Measurements from ENCODE around the gene FCAR.
A peak's percentile ranks its signal among the peaks of the same experiment; 100 is the strongest.
"Not testable (repeated sequence)": the region's sequence is repeated elsewhere in the genome, so short reads cannot be mapped to it uniquely, and the experiment has no call there.

The FCAR gene

GRCh38 chr19:54894106-54894505 lies 20.1 kb downstream of the FCAR start:
- peak overlapping the region; percentile 23 for H2AK5ac ChIP-seq (ENCODE audit: low read length)
- not testable (repeated sequence) for H3K14ac ChIP-seq (ENCODE audit: low read length); H4K12ac ChIP-seq (ENCODE audit: low read depth, low read length); H4K8ac ChIP-seq (ENCODE audit: low read depth, low read length); H3K4me1 ChIP-seq (ENCODE audit: control insufficient read depth in 1 of 2, insufficient read depth in 2 of 2, low read length in 2 of 2); H3K9ac ChIP-seq (ENCODE audit: low read length); H2AFZ ChIP-seq (ENCODE audit: insufficient read depth, low read length, poor library complexity); H3K79me2 ChIP-seq (ENCODE audit: control insufficient read depth, insufficient read depth, low read length, poor library complexity); H3K4ac ChIP-seq (ENCODE audit: low read depth, low read length); H3K4me3 ChIP-seq (ENCODE audit: low read depth, low read length); H3K23ac ChIP-seq (ENCODE audit: low read length); H3K9me3 ChIP-seq (ENCODE audit: insufficient read depth, low read depth, low read length); H3K27ac ChIP-seq (ENCODE audit: low read depth, low read length); H2BK12ac ChIP-seq (ENCODE audit: low read length); H3K27me3 ChIP-seq (ENCODE audit: insufficient read depth, low read length); H3K36me3 ChIP-seq (ENCODE audit: control insufficient read depth in 1 of 2, insufficient read depth in 2 of 2, low read length in 2 of 2); H3K79me1 ChIP-seq (ENCODE audit: low read length); H3K18ac ChIP-seq (ENCODE audit: low read length); H3K4me2 ChIP-seq (ENCODE audit: low read length); DNase-seq
- WGBS (ENCODE audit: extremely low coverage, insufficient coverage, insufficient read length), result no CpG with 5 or more reads among the region's 16 CpGs
- H4K91ac ChIP-seq (ENCODE audit: low read depth, low read length), result peak overlapping the region; percentile 25
- H2BK5ac ChIP-seq (ENCODE audit: low read depth, low read length, poor library complexity), result peak overlapping the region; percentile 5
- H2BK120ac ChIP-seq (ENCODE audit: insufficient read depth, low read length, poor library complexity), result peak overlapping the region; percentile 41

GRCh38 chr19:54896036-54896435 lies 22.0 kb downstream of the FCAR start:
- no peak overlapping the region for H3K4me2 ChIP-seq (ENCODE audit: low read length)
- H3K36me3 ChIP-seq (ENCODE audit: control insufficient read depth in 1 of 2, insufficient read depth in 2 of 2, low read length in 2 of 2), result no peaks in the 10 kb centered on the region
- H3K9me3 ChIP-seq (ENCODE audit: insufficient read depth, low read depth, low read length), result no peaks in the 10 kb centered on the region
- no peak overlapping the region for H3K23ac ChIP-seq (ENCODE audit: low read length)
- H3K27ac ChIP-seq (ENCODE audit: low read depth, low read length), result no peak overlapping the region
- H3K4me1 ChIP-seq (ENCODE audit: control insufficient read depth in 1 of 2, insufficient read depth in 2 of 2, low read length in 2 of 2), result peaks cover 0 to 6% of the 10 kb centered on the region in 2 experiments
- H4K8ac ChIP-seq (ENCODE audit: low read depth, low read length), result peak overlapping the region; percentile 38
- no CpG with 5 or more reads among the region's 2 CpGs for WGBS (ENCODE audit: extremely low coverage, insufficient coverage, insufficient read length)
- no peak overlapping the region for H3K18ac ChIP-seq (ENCODE audit: low read length)
- H3K4me3 ChIP-seq (ENCODE audit: low read depth, low read length), result no peak overlapping the region
- H2BK5ac ChIP-seq (ENCODE audit: low read depth, low read length, poor library complexity), result no peak overlapping the region
- no peak overlapping the region for H3K14ac ChIP-seq (ENCODE audit: low read length)
- no peak overlapping the region for H2AFZ ChIP-seq (ENCODE audit: insufficient read depth, low read length, poor library complexity)
- no peak overlapping the region for H4K91ac ChIP-seq (ENCODE audit: low read depth, low read length)
- no peak overlapping the region for H2BK12ac ChIP-seq (ENCODE audit: low read length)
- peaks cover 6% of the 10 kb centered on the region for H3K79me1 ChIP-seq (ENCODE audit: low read length)
- no peak overlapping the region for H3K4ac ChIP-seq (ENCODE audit: low read depth, low read length)
- H3K79me2 ChIP-seq (ENCODE audit: control insufficient read depth, insufficient read depth, low read length, poor library complexity), result no peaks in the 10 kb centered on the region
- H2BK120ac ChIP-seq (ENCODE audit: insufficient read depth, low read length, poor library complexity), result no peak overlapping the region
- H3K9ac ChIP-seq (ENCODE audit: low read length), result no peak overlapping the region
- H4K12ac ChIP-seq (ENCODE audit: low read depth, low read length), result no peak overlapping the region
- DNase-seq, result no peak
- no peaks in the 10 kb centered on the region for H3K27me3 ChIP-seq (ENCODE audit: insufficient read depth, low read length)
- H2AK5ac ChIP-seq (ENCODE audit: low read length), result no peak overlapping the region

DNA sequence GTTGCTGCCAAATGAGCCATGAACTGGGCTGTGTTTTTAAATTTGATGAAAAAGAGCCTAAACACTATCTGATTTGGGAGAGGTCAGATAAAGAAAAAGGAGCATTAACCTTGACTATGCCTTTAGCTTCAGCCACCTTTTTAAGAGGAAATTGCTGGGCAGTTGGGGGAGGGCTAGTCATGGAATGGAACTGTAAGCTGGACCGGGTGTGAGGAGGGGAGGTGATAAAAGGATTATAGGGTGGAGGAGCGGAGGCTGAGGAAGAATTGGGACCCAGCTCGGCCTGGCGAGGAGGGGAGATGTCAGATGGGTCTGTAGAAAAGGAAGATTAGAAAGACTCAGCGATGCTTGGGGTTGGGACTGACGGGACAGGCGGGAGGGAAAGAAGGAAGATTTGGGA lies 24.6 kb downstream of the FCAR start:
- not testable (repeated sequence) for H3K4me1 ChIP-seq (ENCODE audit: control insufficient read depth in 1 of 2, insufficient read depth in 2 of 2, low read length in 2 of 2); H3K79me1 ChIP-seq (ENCODE audit: low read length); H2BK12ac ChIP-seq (ENCODE audit: low read length); H3K4me3 ChIP-seq (ENCODE audit: low read depth, low read length); H4K12ac ChIP-seq (ENCODE audit: low read depth, low read length); H3K79me2 ChIP-seq (ENCODE audit: control insufficient read depth, insufficient read depth, low read length, poor library complexity); H2AK5ac ChIP-seq (ENCODE audit: low read length); H3K23ac ChIP-seq (ENCODE audit: low read length); H3K9me3 ChIP-seq (ENCODE audit: insufficient read depth, low read depth, low read length); H2BK5ac ChIP-seq (ENCODE audit: low read depth, low read length, poor library complexity); H4K8ac ChIP-seq (ENCODE audit: low read depth, low read length); H3K18ac ChIP-seq (ENCODE audit: low read length); H2AFZ ChIP-seq (ENCODE audit: insufficient read depth, low read length, poor library complexity); H3K36me3 ChIP-seq (ENCODE audit: control insufficient read depth in 1 of 2, insufficient read depth in 2 of 2, low read length in 2 of 2); H3K14ac ChIP-seq (ENCODE audit: low read length); H4K91ac ChIP-seq (ENCODE audit: low read depth, low read length); H3K4me2 ChIP-seq (ENCODE audit: low read length); H3K27me3 ChIP-seq (ENCODE audit: insufficient read depth, low read length); DNase-seq; H3K27ac ChIP-seq (ENCODE audit: low read depth, low read length); H3K9ac ChIP-seq (ENCODE audit: low read length); H2BK120ac ChIP-seq (ENCODE audit: insufficient read depth, low read length, poor library complexity); H3K4ac ChIP-seq (ENCODE audit: low read depth, low read length)
- no CpG with 5 or more reads among the region's 7 CpGs for WGBS (ENCODE audit: extremely low coverage, insufficient coverage, insufficient read length)

DNA sequence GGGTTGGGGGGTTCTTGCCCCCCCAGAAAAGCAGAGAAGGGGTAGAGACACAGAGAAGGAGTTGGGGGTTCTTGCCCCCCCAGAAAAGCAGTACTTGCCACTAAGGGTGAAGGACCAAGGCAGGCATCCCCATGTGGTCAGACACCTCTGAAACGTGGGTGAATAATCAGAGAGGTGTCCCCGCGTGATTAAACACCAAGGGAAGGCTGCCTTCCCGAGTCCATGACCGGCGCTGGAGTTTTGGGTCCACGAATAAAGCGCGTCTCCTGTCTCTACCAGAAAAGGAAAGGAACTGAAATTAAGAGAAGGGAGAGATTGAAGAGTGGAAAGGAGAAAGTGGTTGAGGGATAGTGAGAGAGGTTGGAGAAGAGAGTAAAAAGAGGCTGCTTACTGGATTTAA lies 25.6 kb downstream of the FCAR start:
- not testable (repeated sequence) for H3K27me3 ChIP-seq (ENCODE audit: insufficient read depth, low read length); H4K8ac ChIP-seq (ENCODE audit: low read depth, low read length); H3K36me3 ChIP-seq (ENCODE audit: control insufficient read depth in 1 of 2, insufficient read depth in 2 of 2, low read length in 2 of 2); H3K18ac ChIP-seq (ENCODE audit: low read length); H3K9me3 ChIP-seq (ENCODE audit: insufficient read depth, low read depth, low read length); H3K4ac ChIP-seq (ENCODE audit: low read depth, low read length); H2AK5ac ChIP-seq (ENCODE audit: low read length); H4K91ac ChIP-seq (ENCODE audit: low read depth, low read length); H3K4me3 ChIP-seq (ENCODE audit: low read depth, low read length); H3K23ac ChIP-seq (ENCODE audit: low read length); H2BK5ac ChIP-seq (ENCODE audit: low read depth, low read length, poor library complexity); H2BK12ac ChIP-seq (ENCODE audit: low read length); H3K27ac ChIP-seq (ENCODE audit: low read depth, low read length); H3K14ac ChIP-seq (ENCODE audit: low read length); H4K12ac ChIP-seq (ENCODE audit: low read depth, low read length); H3K9ac ChIP-seq (ENCODE audit: low read length); H2BK120ac ChIP-seq (ENCODE audit: insufficient read depth, low read length, poor library complexity); H3K4me2 ChIP-seq (ENCODE audit: low read length); H3K79me2 ChIP-seq (ENCODE audit: control insufficient read depth, insufficient read depth, low read length, poor library complexity); H3K4me1 ChIP-seq (ENCODE audit: control insufficient read depth in 1 of 2, insufficient read depth in 2 of 2, low read length in 2 of 2); DNase-seq; H3K79me1 ChIP-seq (ENCODE audit: low read length); H2AFZ ChIP-seq (ENCODE audit: insufficient read depth, low read length, poor library complexity)
- WGBS (ENCODE audit: extremely low coverage, insufficient coverage, insufficient read length), result no CpG with 5 or more reads among the region's 9 CpGs

All from trophoblast cell (in vitro differentiated cells and primary cell).